Common myeloid progenitor, CD34-positive (primary cell): ENCODE measurements around the gene PTRH1.

Experiments used
- CTCF ChIA-PET: fragments of 350-600 bp; sonication (Branson Sonifier 250); formaldehyde crosslinking; loops from one replicate; lab custom pipeline; 2021; ENCODE audit warnings: antibody characterized with exemption; lab: Charles Lee
- POLR2A ChIA-PET: fragments of 350-600 bp; sonication (Branson Sonifier 250); formaldehyde crosslinking; loops from one replicate; lab custom pipeline; 2021; ENCODE audit warnings: antibody characterized with exemption; lab: Charles Lee
- DNase-seq, 3 donors: peaks; one replicate each; pipeline versions ENCODE4 v3.0.0 to v3.0.0-alpha.2; 2013
- H3K27ac ChIP-seq, 2 experiments: 1 replicate in 1 of 2; 2 replicates in 1 of 2; pipeline ENCODE4 v1.7.0; 2013; ENCODE audit warnings: inconsistent platforms in 2 of 2, low read length in 2 of 2, mild to moderate bottlenecking in 2 of 2, low read depth in 1 of 2, moderate library complexity in 1 of 2; ENCODE audit not compliant: severe bottlenecking in 2 of 2, insufficient read depth in 1 of 2, poor library complexity in 1 of 2
- H3K27me3 ChIP-seq, 5 experiments: replicated peaks in 2 of 5; 1 replicate in 3 of 5; 2 replicates in 2 of 5; pipeline versions ENCODE4 v1.6.1 to v1.7.0; 2013; ENCODE audit warnings: low read length in 4 of 5, mild to moderate bottlenecking in 2 of 5, moderate library complexity in 2 of 5, inconsistent platforms in 1 of 5; ENCODE audit not compliant: insufficient read depth in 5 of 5, control insufficient read depth in 4 of 5
- H3K36me3 ChIP-seq, 4 experiments: 1 replicate in 2 of 4; 2 replicates in 2 of 4; pipeline versions ENCODE4 v1.6.1 to v1.7.0; 2013; ENCODE audit warnings: low read length in 3 of 4, control low read depth in 1 of 4, mild to moderate bottlenecking in 1 of 4; ENCODE audit not compliant: control insufficient read depth in 4 of 4, insufficient read depth in 4 of 4
- H3K4me1 ChIP-seq, 4 experiments: 1 replicate in 3 of 4; 2 replicates in 1 of 4; pipeline versions ENCODE4 v1.6.1 to v1.7.1; 2013; ENCODE audit warnings: low read length in 3 of 4, mild to moderate bottlenecking in 3 of 4, control low read depth in 1 of 4, inconsistent platforms in 1 of 4, moderate library complexity in 1 of 4; ENCODE audit not compliant: control insufficient read depth in 4 of 4, insufficient read depth in 4 of 4; ENCODE audit errors: control extremely low read depth in 1 of 4
- H3K4me3 ChIP-seq, 7 experiments: 1 replicate in 4 of 7; 2 replicates in 3 of 7; pipeline versions ENCODE4 v1.5.1 to v1.7.0; 2013; ENCODE audit warnings: mild to moderate bottlenecking in 7 of 7, low read length in 6 of 7, moderate library complexity in 6 of 7, inconsistent platforms in 2 of 7, low read depth in 2 of 7, control low read depth in 1 of 7; ENCODE audit not compliant: insufficient read depth in 4 of 7, control insufficient read depth in 1 of 7; ENCODE audit errors: extremely low read depth in 1 of 7
- H3K9me3 ChIP-seq, 5 experiments: 1 replicate in 4 of 5; 2 replicates in 1 of 5; pipeline versions ENCODE4 v1.6.1 to v1.7.1; 2013; ENCODE audit warnings: low read length in 4 of 5, mild to moderate bottlenecking in 2 of 5, inconsistent platforms in 1 of 5, low read depth in 1 of 5, moderate library complexity in 1 of 5; ENCODE audit not compliant: control insufficient read depth in 4 of 5, insufficient read depth in 2 of 5; ENCODE audit errors: control extremely low read depth in 1 of 5
- WGBS: methylation state at CpG from one replicate; pipeline ENCODE4 v1.1.5; 2013; ENCODE audit not compliant: insufficient coverage; 5-methylcytosine and 5-hydroxymethylcytosine counted together

The PTRH1 gene

DNA sequence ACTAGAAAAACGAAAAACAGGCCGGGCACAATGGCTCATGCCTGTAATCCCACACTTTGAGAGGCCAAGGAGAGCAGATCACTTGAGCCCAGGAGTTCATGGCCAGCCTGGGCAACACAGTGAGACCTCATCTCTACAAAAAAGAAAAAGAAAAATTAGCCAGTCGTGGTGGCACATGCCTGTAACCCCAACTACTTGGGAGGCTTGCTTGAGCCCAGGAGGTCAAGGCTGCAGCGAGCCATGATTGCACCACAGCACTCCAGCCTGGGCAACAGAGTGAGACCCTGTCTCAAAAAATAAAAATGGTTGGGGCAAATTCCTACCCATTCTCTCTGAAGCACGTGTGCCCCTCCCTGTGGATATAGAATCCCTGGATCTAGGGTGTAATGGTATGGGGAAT is 17.1 kb downstream of the PTRH1 start:
- ChIA-PET CTCF (no interaction called here), POLR2A (no interaction called here)
- peaks cover 0 to 6% (median 5%) of the 10 kb centered on the region in 4 experiments for H3K4me1 ChIP-seq
- peak overlapping the region in 1 of 2 experiments; percentile 34 for H3K27ac ChIP-seq
- H3K27me3 ChIP-seq, result no peaks in the 10 kb centered on the region
- no peak for DNase-seq
- no peaks in the 10 kb centered on the region for H3K36me3 ChIP-seq
- 93% methylated on average over 3 of the region's 5 CpGs for WGBS
- no peaks in the 10 kb centered on the region for H3K9me3 ChIP-seq
- H3K4me3 ChIP-seq, result no peak overlapping the region

DNA sequence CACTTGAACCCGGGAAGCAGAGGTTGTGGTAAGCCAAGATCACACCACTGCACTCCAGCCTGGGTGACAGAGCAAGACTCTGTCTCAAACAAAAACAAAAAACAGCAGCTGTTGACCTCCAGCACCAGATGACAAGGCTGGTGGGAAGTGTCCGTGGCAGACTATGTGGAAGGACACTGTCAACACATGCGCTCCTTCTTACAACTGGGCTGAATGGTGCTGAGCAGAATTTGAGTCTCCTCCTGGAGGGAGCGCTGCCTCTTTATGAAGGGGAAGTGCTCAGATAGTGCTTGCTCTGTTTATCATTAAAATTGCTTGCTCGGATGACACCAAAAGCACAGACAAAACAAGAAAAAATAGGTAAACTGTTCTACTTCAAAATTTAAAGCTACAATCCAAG is 17.9 kb downstream of the PTRH1 start:
- Histone ChIP-seq H3K27me3 (no peaks in the 10 kb centered on the region), H3K36me3 (no peaks in the 10 kb centered on the region), H3K27ac (no peak overlapping the region), H3K9me3 (no peaks in the 10 kb centered on the region), H3K4me3 (no peak overlapping the region), H3K4me1 (peaks cover 0 to 6% (median 5%) of the 10 kb centered on the region in 4 experiments)
- POLR2A ChIA-PET, result no interaction called here
- CTCF ChIA-PET, result interaction anchor here (1.1 kb wide), 1 partner anchor 13 kb away, joined by 3 read pairs; no protein-coding TSS in a partner anchor
- no peak for DNase-seq
- 97% methylated on average over 3 of the region's 5 CpGs for WGBS

- peaks cover 0 to 6% (median 5%) of the 10 kb centered on the region in 4 experiments for H3K4me1 ChIP-seq
- no peaks in the 10 kb centered on the region for H3K9me3 ChIP-seq
- H3K27ac ChIP-seq, result no peak overlapping the region
- no peaks in the 10 kb centered on the region for H3K27me3 ChIP-seq
- H3K36me3 ChIP-seq, result peaks cover 0 to 1% (median 0%) of the 10 kb centered on the region in 4 experiments
- POLR2A ChIA-PET, result no interaction called here
- CTCF ChIA-PET, result interaction anchor here (1.4 kb wide), 1 partner anchor 9 kb away, joined by 3 read pairs; no protein-coding TSS in a partner anchor
- no peak for DNase-seq
- 90% methylated on average over 6 of the region's 9 CpGs for WGBS
- H3K4me3 ChIP-seq, result no peak overlapping the region
Measured at GRCh38 chr9:127694890-127695720, 20.4 kb downstream of the PTRH1 start.

DNA sequence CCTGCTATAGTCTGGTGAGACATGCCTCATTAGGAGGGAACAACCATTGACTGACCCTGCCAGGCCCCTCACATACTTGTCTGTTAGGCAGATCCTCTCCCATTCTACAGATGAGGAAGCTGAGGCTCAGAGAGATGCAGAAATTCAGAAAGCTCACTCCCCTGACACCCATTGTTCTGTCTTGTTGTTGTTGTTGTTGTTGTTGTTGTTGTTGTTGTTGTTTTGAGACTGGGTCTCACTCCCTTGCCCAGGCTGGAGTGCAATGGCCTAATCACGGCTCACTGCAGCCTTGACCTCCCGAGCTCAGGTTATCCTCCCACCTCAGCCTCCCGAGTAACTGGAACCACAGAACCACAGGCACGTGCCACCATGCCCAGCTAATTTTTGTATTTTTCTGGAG is 21.8 kb downstream of the PTRH1 start:
- H3K4me3 ChIP-seq, result no peak overlapping the region
- H3K4me1 ChIP-seq, result peaks cover 0 to under 1% (median 0%) of the 10 kb centered on the region in 4 experiments
- no peak for DNase-seq
- H3K27me3 ChIP-seq, result no peaks in the 10 kb centered on the region
- H3K9me3 ChIP-seq, result no peaks in the 10 kb centered on the region
- H3K27ac ChIP-seq, result no peak overlapping the region
- CTCF ChIA-PET, result no interaction called here
- H3K36me3 ChIP-seq, result peaks cover 0 to 3% (median 0%) of the 10 kb centered on the region in 4 experiments
- WGBS, result 100% methylated on average over 1 of the region's 4 CpGs
- POLR2A ChIA-PET, result no interaction called here

- POLR2A ChIA-PET, result no interaction called here
- H3K4me3 ChIP-seq, result no peak overlapping the region
- H3K4me1 ChIP-seq, result no peaks in the 10 kb centered on the region
- no peak for DNase-seq
- no peaks in the 10 kb centered on the region for H3K9me3 ChIP-seq
- CTCF ChIA-PET, result no interaction called here
- H3K27ac ChIP-seq, result no peak overlapping the region
- WGBS, result 94% methylated on average over 9 of the region's 10 CpGs
- peaks cover 0 to 3% (median 0%) of the 10 kb centered on the region in 4 experiments for H3K36me3 ChIP-seq
- no peaks in the 10 kb centered on the region for H3K27me3 ChIP-seq
Measured at GRCh38 chr9:127693143-127693542, 22.3 kb downstream of the PTRH1 start.

DNA sequence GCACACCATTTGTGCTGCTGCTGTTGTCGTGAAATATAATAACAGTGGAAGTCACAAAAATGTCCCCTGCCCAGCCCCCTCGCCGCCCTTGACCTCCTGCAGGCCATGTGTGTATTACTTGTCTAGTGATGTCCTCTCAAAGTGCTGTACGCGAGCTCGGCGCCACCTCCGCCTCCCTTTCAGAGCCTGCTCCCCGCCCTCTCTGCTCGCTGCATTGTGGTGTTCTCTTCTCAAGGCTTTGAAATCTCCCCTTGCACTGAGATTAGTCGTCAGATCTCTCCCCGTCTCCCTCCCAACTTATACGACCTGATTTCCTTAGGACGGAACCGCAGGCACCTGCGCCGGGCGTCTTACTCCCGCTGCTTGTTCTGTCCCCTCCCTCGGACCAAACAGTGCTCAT is 23.4 kb downstream of the PTRH1 start:
- ChIA-PET POLR2A (interaction anchor here (0.7 kb wide), 1 partner anchor 22 kb away, joined by 3 read pairs; no protein-coding TSS in a partner anchor), CTCF (no interaction called here)
- no peaks in the 10 kb centered on the region for H3K4me1 ChIP-seq
- H3K36me3 ChIP-seq, result peaks cover 0 to 3% (median 0%) of the 10 kb centered on the region in 4 experiments
- H3K9me3 ChIP-seq, result no peaks in the 10 kb centered on the region
- 95% methylated on average over 17 of the region's 20 CpGs for WGBS
- no peak for DNase-seq
- no peak overlapping the region for H3K4me3 ChIP-seq
- H3K27me3 ChIP-seq, result no peaks in the 10 kb centered on the region
- no peak overlapping the region for H3K27ac ChIP-seq

DNA sequence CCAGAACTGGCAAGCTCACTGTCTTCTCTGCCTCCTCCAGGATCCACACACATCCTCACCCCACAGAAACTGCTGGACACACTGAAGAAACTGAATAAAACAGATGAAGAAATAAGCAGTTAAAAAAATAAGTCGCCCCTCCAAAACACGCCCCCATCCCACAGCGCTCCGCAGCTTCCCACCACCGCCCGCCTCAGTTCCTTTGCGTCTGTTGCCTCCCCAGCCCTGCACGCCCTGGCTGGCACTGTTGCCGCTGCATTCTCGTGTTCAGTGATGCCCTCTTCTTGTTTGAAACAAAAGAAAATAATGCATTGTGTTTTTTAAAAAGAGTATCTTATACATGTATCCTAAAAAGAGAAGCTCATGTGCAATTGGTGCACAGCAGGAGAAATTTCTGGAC is 24.7 kb downstream of the PTRH1 start:
- ChIA-PET POLR2A (interaction anchor here (0.7 kb wide), 1 partner anchor 11 kb away, joined by 3 read pairs; no protein-coding TSS in a partner anchor), CTCF (no interaction called here)
- Histone ChIP-seq H3K36me3 (peaks cover 0 to 6% (median 0%) of the 10 kb centered on the region in 4 experiments), H3K4me1 (no peaks in the 10 kb centered on the region), H3K9me3 (no peaks in the 10 kb centered on the region), H3K27ac (no peak overlapping the region), H3K4me3 (no peak overlapping the region), H3K27me3 (no peaks in the 10 kb centered on the region)
- no peak for DNase-seq
- WGBS, result 98% methylated on average over 7 of the region's 10 CpGs
